Prostate gland (tissue), 2 donors: ENCODE data around the gene WDR49.

Source experiments
- POLR2A ChIP-seq: fragments of 450-650 bp; IDR thresholded peaks from one replicate; pipeline ENCODE4 v1.6.1; 2016; ENCODE audit warnings: antibody characterized with exemption, mild to moderate bottlenecking
- POLR2AphosphoS5 ChIP-seq: sonication (generic); formaldehyde crosslinking; IDR thresholded peaks from one replicate; pipeline ENCODE4 v1.6.1; 2017; ENCODE audit warnings: antibody characterized with exemption
- TF ChIP-seq, protein P1 (sequence below), 4 experiments: fragments of 200-600 bp in 2 of 4; fragments of 450-650 bp in 2 of 4; sonication (generic) in 2 of 4; IDR thresholded peaks; 1 replicate in 3 of 4; 2 replicates in 1 of 4; pipeline ENCODE4 v1.5.1; 2016 to 2019; ENCODE audit warnings: antibody characterized with exemption in 4 of 4, mild to moderate bottlenecking in 2 of 4, moderate library complexity in 2 of 4

DNA sequence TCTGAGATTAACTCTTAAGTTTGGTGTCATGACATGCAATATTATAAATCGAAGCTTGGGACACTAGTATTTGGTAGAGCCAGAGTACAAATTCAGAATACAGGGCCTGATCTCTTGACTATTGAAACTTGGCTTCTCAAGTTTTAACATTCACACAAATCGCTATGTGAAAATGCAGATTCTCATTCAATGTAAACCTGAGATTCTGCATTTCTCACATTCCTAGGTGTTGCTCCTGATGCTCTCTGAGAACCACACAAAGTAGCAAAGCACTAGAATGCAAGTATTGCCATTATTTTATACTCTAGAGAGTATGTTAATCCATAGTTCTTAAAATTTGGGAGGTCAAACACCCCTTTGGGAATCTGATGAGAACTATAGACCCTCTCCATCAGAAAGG, 47.9 kb downstream of the WDR49 start:
- TF ChIP-seq, protein P1, sequence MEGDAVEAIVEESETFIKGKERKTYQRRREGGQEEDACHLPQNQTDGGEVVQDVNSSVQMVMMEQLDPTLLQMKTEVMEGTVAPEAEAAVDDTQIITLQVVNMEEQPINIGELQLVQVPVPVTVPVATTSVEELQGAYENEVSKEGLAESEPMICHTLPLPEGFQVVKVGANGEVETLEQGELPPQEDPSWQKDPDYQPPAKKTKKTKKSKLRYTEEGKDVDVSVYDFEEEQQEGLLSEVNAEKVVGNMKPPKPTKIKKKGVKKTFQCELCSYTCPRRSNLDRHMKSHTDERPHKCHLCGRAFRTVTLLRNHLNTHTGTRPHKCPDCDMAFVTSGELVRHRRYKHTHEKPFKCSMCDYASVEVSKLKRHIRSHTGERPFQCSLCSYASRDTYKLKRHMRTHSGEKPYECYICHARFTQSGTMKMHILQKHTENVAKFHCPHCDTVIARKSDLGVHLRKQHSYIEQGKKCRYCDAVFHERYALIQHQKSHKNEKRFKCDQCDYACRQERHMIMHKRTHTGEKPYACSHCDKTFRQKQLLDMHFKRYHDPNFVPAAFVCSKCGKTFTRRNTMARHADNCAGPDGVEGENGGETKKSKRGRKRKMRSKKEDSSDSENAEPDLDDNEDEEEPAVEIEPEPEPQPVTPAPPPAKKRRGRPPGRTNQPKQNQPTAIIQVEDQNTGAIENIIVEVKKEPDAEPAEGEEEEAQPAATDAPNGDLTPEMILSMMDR (IDR thresholded peaks at IDR 0.05), result no peak
- TF ChIP-seq POLR2AphosphoS5 (no peak), POLR2A (no peak)
